OCI-LY7 (cell line): ENCODE results near the gene MTCH2.

Experiments
- CTCF ChIP-seq: fragments of 200-600 bp; sonication (generic); conservative IDR thresholded peaks from 2 replicates; pipeline ENCODE4 v1.5.1; 2014; ENCODE audit warnings: mild to moderate bottlenecking, antibody characterized with exemption, low read length, moderate library complexity, mixed read lengths
- EZH2phosphoT487 ChIP-seq: fragments of 200-600 bp; sonication (generic); IDR thresholded peaks from 2 replicates; pipeline ENCODE4 v1.6.1; 2018; ENCODE audit warnings: low read depth, borderline replicate concordance, mild to moderate bottlenecking, mixed run types, antibody characterized with exemption, low read length, moderate library complexity, mixed read lengths

GRCh38 chr11:47668665-47669064 lies 26.3 kb upstream of the MTCH2 start:
- TF ChIP-seq CTCF, result no peak
- no peak for TF ChIP-seq EZH2phosphoT487
